ENCODE data around the gene ATG2A.

GRCh38 chr11:64929625-64930024, 12.6 kb upstream of the ATG2A start:
- TF ChIP-seq CTCF (IDR thresholded peaks at IDR 0.05; ENCODE audit: low read depth, low read length, poor library complexity, severe bottlenecking) (no peak), EZH2phosphoT487 (IDR thresholded peaks at IDR 0.05; ENCODE audit: borderline replicate concordance, low read length) (no peak)

Data from DOHH2 (cell line).